IMR-90 (cell line): ENCODE results near the gene ATP2B2. TPM values are rescaled to one million over a fixed set of nuclear protein-coding genes. Genes with fewer than 3 reads are reported as not detected.

Experiments
- ATAC-seq: fragments of 200-7000 bp; cut with Tn5 transposase; 2 replicates; pipeline ENCODE4 v1.9.1; 2020; ENCODE audit warnings: low read depth, mild to moderate bottlenecking, moderate library complexity
- BruUV-seq: library from RNA; stranded (reverse); fragments of 400-500 nt; replicated peaks from 2 replicates; lab custom pipeline; 2021; lab: Mats Ljungman, UMichigan
- CTCF ChIA-PET: fragments of 300-600 bp; formaldehyde crosslinking; extraction: SDS; loops from one replicate; lab custom pipeline; 2021; ENCODE audit warnings: antibody characterized with exemption; lab: Yijun Ruan, JAX
- POLR2A ChIA-PET: fragments of 300-600 bp; sonication (Branson Sonifier 250); formaldehyde crosslinking; loops from one replicate; lab custom pipeline; 2022; ENCODE audit warnings: antibody characterized with exemption; ENCODE audit not compliant: unreplicated experiment; lab: Charles Lee
- DNase-seq: peaks from one replicate; pipeline ENCODE4 v3.0.0; 2013
- H2AFZ ChIP-seq: replicated peaks from 2 replicates; pipeline ENCODE3; 2013; ENCODE audit warnings: low read length, mild to moderate bottlenecking; ENCODE audit not compliant: poor library complexity
- H2AK5ac ChIP-seq: 2 replicates; pipeline ENCODE4 v1.6.1; 2013; ENCODE audit warnings: low read depth, low read length, inconsistent platforms
- H2AK9ac ChIP-seq: replicated peaks from 2 replicates; pipeline ENCODE3; 2013; ENCODE audit warnings: mild to moderate bottlenecking, low read depth, low read length, moderate library complexity; ENCODE audit not compliant: poor library complexity
- H2BK120ac ChIP-seq: 2 replicates; pipeline ENCODE4 v1.6.1; 2013; ENCODE audit warnings: low read depth, low read length, inconsistent platforms
- H2BK15ac ChIP-seq: 3 replicates; pipeline ENCODE4 v1.6.1; 2013; ENCODE audit warnings: low read depth, low read length, inconsistent platforms
- H2BK20ac ChIP-seq: 2 replicates; pipeline ENCODE4 v1.6.1; 2013; ENCODE audit warnings: low read depth, mild to moderate bottlenecking, inconsistent platforms, low read length, moderate library complexity
- H2BK5ac ChIP-seq: 2 replicates; pipeline ENCODE4 v1.6.1; 2013; ENCODE audit warnings: mild to moderate bottlenecking, low read depth, low read length, inconsistent platforms; ENCODE audit not compliant: poor library complexity, severe bottlenecking
- H3K14ac ChIP-seq: replicated peaks from 2 replicates; pipeline ENCODE4 v1.6.1; 2013; ENCODE audit warnings: low read depth, low read length, inconsistent platforms
- H3K18ac ChIP-seq: 2 replicates; pipeline ENCODE4 v1.6.1; 2013; ENCODE audit warnings: low read depth, low read length, control low read depth
- H3K23ac ChIP-seq: 2 replicates; pipeline ENCODE4 v1.6.1; 2013; ENCODE audit warnings: low read depth, low read length, inconsistent platforms
- H3K27ac ChIP-seq: 2 replicates; pipeline ENCODE4 v1.5.1; 2013; ENCODE audit warnings: mild to moderate bottlenecking, control low read depth, low read length; ENCODE audit not compliant: insufficient read depth
- H3K27me3 ChIP-seq: 2 replicates; pipeline ENCODE4 v1.6.1; 2013; ENCODE audit warnings: low read length; ENCODE audit not compliant: control insufficient read depth, insufficient read depth
- H3K36me3 ChIP-seq: 2 replicates; pipeline ENCODE4 v1.6.1; 2013; ENCODE audit warnings: low read length, mixed read lengths; ENCODE audit not compliant: control insufficient read depth, insufficient read depth
- H3K4ac ChIP-seq: 2 replicates; pipeline ENCODE4 v1.6.1; 2013; ENCODE audit warnings: low read depth, low read length, inconsistent platforms
- H3K4me1 ChIP-seq: 2 replicates; pipeline ENCODE4 v1.6.1; 2013; ENCODE audit warnings: low read length, mixed read lengths; ENCODE audit not compliant: control insufficient read depth, insufficient read depth
- H3K4me2 ChIP-seq: 2 replicates; pipeline ENCODE4 v1.6.1; 2013; ENCODE audit warnings: low read depth, mild to moderate bottlenecking, control low read depth, low read length, moderate library complexity
- H3K4me3 ChIP-seq: 2 replicates; pipeline ENCODE4 v1.5.1; 2013; ENCODE audit warnings: low read depth, mild to moderate bottlenecking, control low read depth, low read length, moderate library complexity; ENCODE audit not compliant: insufficient read depth
- H3K56ac ChIP-seq: 2 replicates; pipeline ENCODE4 v1.6.1; 2013; ENCODE audit warnings: low read length, inconsistent platforms; ENCODE audit not compliant: insufficient read depth; ENCODE audit errors: extremely low read depth
- H3K79me1 ChIP-seq, 2 experiments: 2 replicates each; pipeline ENCODE4 v1.6.1; 2013; ENCODE audit warnings: low read length in 2 of 2, inconsistent platforms in 1 of 2, low read depth in 1 of 2
- H3K9ac ChIP-seq: 2 replicates; pipeline ENCODE4 v1.6.1; 2013; ENCODE audit warnings: low read depth, low read length, control low read depth
- H3K9me1 ChIP-seq: 2 replicates; pipeline ENCODE4 v1.6.1; 2013; ENCODE audit warnings: low read length, inconsistent platforms; ENCODE audit not compliant: insufficient read depth
- H3K9me3 ChIP-seq: 2 replicates; pipeline ENCODE4 v1.6.1; 2013; ENCODE audit warnings: low read length; ENCODE audit not compliant: control insufficient read depth, insufficient read depth
- H4K20me1 ChIP-seq: 2 replicates; pipeline ENCODE4 v1.6.1; 2013; ENCODE audit warnings: low read length, inconsistent platforms; ENCODE audit not compliant: insufficient read depth
- H4K5ac ChIP-seq: 2 replicates; pipeline ENCODE4 v1.6.1; 2013; ENCODE audit warnings: mild to moderate bottlenecking, low read depth, low read length, control low read depth
- H4K8ac ChIP-seq, 2 experiments: 2 replicates each; pipeline ENCODE4 v1.6.1; 2013; ENCODE audit warnings: low read depth in 2 of 2, low read length in 2 of 2, control low read depth in 1 of 2, inconsistent platforms in 1 of 2
- H4K91ac ChIP-seq: 2 replicates; pipeline ENCODE4 v1.6.1; 2013; ENCODE audit warnings: low read depth, low read length, inconsistent platforms; ENCODE audit not compliant: insufficient read depth
- BHLHE40 ChIP-seq: fragments of 150-350 bp; IDR thresholded peaks from 2 replicates; pipeline ENCODE4 v1.6.1; 2016; ENCODE audit warnings: mild to moderate bottlenecking, low read depth, low read length
- CEBPB ChIP-seq: IDR thresholded peaks from 2 replicates; pipeline ENCODE4 v1.6.1; 2012; ENCODE audit warnings: low read depth, low read length, improper control_type of control experiment
- CTCF ChIP-seq: conservative IDR thresholded peaks from 2 replicates; pipeline ENCODE4 v1.5.1; 2012; ENCODE audit warnings: mild to moderate bottlenecking, low read depth, low read length, improper control_type of control experiment
- ELK1 ChIP-seq: fragments of 150-350 bp; IDR thresholded peaks from 2 replicates; pipeline ENCODE4 v1.6.1; 2016; ENCODE audit warnings: low read depth, mild to moderate bottlenecking, low read length, moderate library complexity, borderline replicate concordance
- MAFK ChIP-seq: IDR thresholded peaks from 2 replicates; pipeline ENCODE4 v1.6.1; 2012; ENCODE audit warnings: low read depth, low read length, improper control_type of control experiment
- NFE2L2 ChIP-seq: fragments of 150-350 bp; IDR thresholded peaks from 2 replicates; pipeline ENCODE4 v1.6.1; 2016; ENCODE audit warnings: low read depth, mild to moderate bottlenecking, low read length
- POLR2A ChIP-seq: IDR thresholded peaks from 2 replicates; pipeline ENCODE4 v1.6.1; 2012; ENCODE audit warnings: mild to moderate bottlenecking, low read depth, low read length
- RAD21 ChIP-seq: IDR thresholded peaks from 2 replicates; pipeline ENCODE4 v1.6.1; 2012; ENCODE audit warnings: low read length, improper control_type of control experiment
- WGBS, 2 experiments: methylation state at CpG; one replicate each; pipeline versions ENCODE4 v1.1.5 to v1.1.7; 2013; ENCODE audit warnings: missing lambda C conversion rate in 2 of 2; ENCODE audit not compliant: insufficient read length in 1 of 2; ENCODE audit errors: extremely low coverage in 2 of 2; 5-methylcytosine and 5-hydroxymethylcytosine counted together
- dilution Hi-C: fragments of 300-500 bp; cut with HindIII; formaldehyde crosslinking; loops from one replicate; pipeline ENCODE4 v1.14.3; 2018; ENCODE audit warnings: low sequenced_read_pairs; ENCODE audit not compliant: unreplicated experiment
- in situ Hi-C: fragments of 300-500 bp; cut with MboI; formaldehyde crosslinking; loops from 3 replicates; pipeline ENCODE4 v1.14.3; 2019; ENCODE audit warnings: low sequenced_read_pairs, inconsistent platforms, mixed read lengths
- intact Hi-C: fragments of 100-400 bp; cut with micrococcal nuclease; formaldehyde crosslinking; loops from 2 replicates; pipeline ENCODE4 v1.10.0; 2022
- polyA plus RNA-seq, 3 experiments: library from polyadenylated mRNA; depleted of rRNA; stranded (reverse); fragments of >200 nt; gene quantifications; 2 replicates each; pipeline ENCODE4 v1.2.3, GENCODE V29; 2012; ENCODE audit warnings: low replicate concordance in 1 of 3
- total RNA-seq: library from RNA; depleted of rRNA; stranded (reverse); fragments of >200 nt; gene quantifications from 2 replicates; pipeline ENCODE4 v1.2.3, GENCODE V29; 2012

ATP2B2 gene
- total and polyA plus RNA-seq, 2 of the 4 experiments (the other 2 are of a cell fraction), result under 0.01 to 0.02 TPM

- no peak overlapping the region for H2BK5ac ChIP-seq
- peaks cover 18% of the 10 kb centered on the region for H3K27me3 ChIP-seq
- H3K56ac ChIP-seq, result no peak overlapping the region
- no peak overlapping the region for H3K4me2 ChIP-seq
- BruUV-seq, result no TSS peak
- no peak overlapping the region for H3K27ac ChIP-seq
- no peaks in the 10 kb centered on the region for H3K9me3 ChIP-seq
- H2AK5ac ChIP-seq, result no peak overlapping the region; the same call in 1 of the 2 replicates
- H3K4ac ChIP-seq, result no peak overlapping the region
- no peak overlapping the region for H3K18ac ChIP-seq
- H3K14ac ChIP-seq, result no peak overlapping the region
- no peak for ATAC-seq
- H3K9me1 ChIP-seq, result peaks cover 4% of the 10 kb centered on the region; the same call in 1 of the 2 replicates
- no peak overlapping the region for H3K4me3 ChIP-seq
- POLR2A ChIA-PET, result no interaction called here
- H3K36me3 ChIP-seq, result no peaks in the 10 kb centered on the region
- no peak overlapping the region for H2AK9ac ChIP-seq
- H2BK20ac ChIP-seq, result no peak overlapping the region
- no peak for DNase-seq
- WGBS, 2 experiments, result 57% methylated on average over 5 of the region's 8 CpGs; no CpG with 5 or more reads in 1 of the 2 experiments
- no peak overlapping the region for H3K9ac ChIP-seq
- CTCF ChIA-PET, result no interaction called here
- no peak overlapping the region for H2AFZ ChIP-seq
- H4K20me1 ChIP-seq, result no peaks in the 10 kb centered on the region
- H2BK15ac ChIP-seq, result no peak overlapping the region
- no peak overlapping the region for H4K5ac ChIP-seq
- H4K8ac ChIP-seq, result no peak overlapping the region
- dilution Hi-C loops (no loop called here), intact Hi-C loops (no loop called here), in situ Hi-C loops (no loop called here)
- H3K4me1 ChIP-seq, result no peaks in the 10 kb centered on the region
- TF ChIP-seq POLR2A, result no peak
- no peak for TF ChIP-seq NFE2L2
- no peak for TF ChIP-seq MAFK
- no peak for TF ChIP-seq ELK1
- TF ChIP-seq BHLHE40, result no peak
- TF ChIP-seq CEBPB, result no peak
- TF ChIP-seq CTCF, result no peak
- TF ChIP-seq RAD21, result no peak
- no peak overlapping the region for H2BK120ac ChIP-seq
- H4K91ac ChIP-seq, result no peak overlapping the region
- H3K79me1 ChIP-seq, result no peaks in the 10 kb centered on the region
- H3K23ac ChIP-seq, result no peak overlapping the region
These were observed 98.0 kb downstream of the ATP2B2 start for GRCh38 chr3:10407361-10407760.
